HCT116 (cell line): ENCODE data around the gene SNAI1. TPM values are rescaled to one million over a fixed set of nuclear protein-coding genes. Genes with fewer than 3 reads are reported as not detected.

Source experiments
- ATAC-seq: fragments of 200-7000 bp; cut with Tn5 transposase; 2 replicates; pipeline ENCODE4 v1.9.1; 2020; ENCODE audit warnings: mild to moderate bottlenecking, moderate library complexity
- BruUV-seq: library from RNA; stranded (reverse); fragments of 400-500 nt; replicated peaks from 2 replicates; lab custom pipeline; 2021; lab: Mats Ljungman, UMichigan
- CTCF ChIA-PET: fragments of 300-600 bp; sonication (Branson Sonifier 250); formaldehyde crosslinking; loops from one replicate; lab custom pipeline; 2021; ENCODE audit warnings: antibody characterized with exemption; lab: Charles Lee
- POLR2A ChIA-PET: fragments of 300-600, 350-600 bp; sonication (Branson Sonifier 250); formaldehyde crosslinking; loops from one replicate; lab custom pipeline; 2021; ENCODE audit warnings: antibody characterized with exemption; lab: Charles Lee
- RAD21 ChIA-PET, 2 experiments: fragments of 300-600 bp; sonication (Branson Sonifier 250); formaldehyde crosslinking; loops; one replicate each; lab custom pipeline; 2023; ENCODE audit warnings: low total read pairs in 2 of 2; ENCODE audit not compliant: uncharacterized antibody in 2 of 2, unreplicated experiment in 2 of 2, low non-redundant PET in 1 of 2; lab: Charles Lee
- DNase-seq: peaks from one replicate; pipeline ENCODE4 v3.0.0-alpha.2; 2010; ENCODE audit warnings: low read depth, low spot score
- H2AFZ ChIP-seq: fragments of 200-600 bp; shearing (Covaris generic), sonication (generic); 2 replicates; pipeline ENCODE4 v1.6.1; 2017; ENCODE audit warnings: low read depth, mixed run types, mixed read lengths, antibody characterized with exemption, low read length; ENCODE audit not compliant: poor library complexity, severe bottlenecking
- H3K27ac ChIP-seq: 2 replicates; pipeline ENCODE4 v1.5.1; 2012; ENCODE audit warnings: low read depth, low read length
- H3K27me3 ChIP-seq: fragments of 200-600 bp; sonication (generic); 2 replicates; pipeline ENCODE4 v1.6.1; 2016; ENCODE audit warnings: mixed run types, low read length, mixed read lengths; ENCODE audit not compliant: insufficient read depth
- H3K36me3 ChIP-seq, 2 experiments: fragments of 200-500 bp in 1 of 2; fragments of 200-600 bp in 1 of 2; sonication (Bioruptor generic) in 1 of 2; sonication (generic) in 1 of 2; 2 replicates each; pipeline versions ENCODE4 v1.5.1 to v1.6.1; 2014 to 2016; ENCODE audit warnings: low read length in 2 of 2, inconsistent platforms in 1 of 2, mixed read lengths in 1 of 2, mixed run types in 1 of 2; ENCODE audit not compliant: insufficient read depth in 2 of 2, control insufficient read depth in 1 of 2
- H3K4me1 ChIP-seq, 2 experiments: fragments of 200-600 bp in 1 of 2; sonication (generic) in 1 of 2; 2 replicates each; pipeline versions ENCODE4 v1.5.1 to v1.6.1; 2012 to 2017; ENCODE audit warnings: low read length in 2 of 2, inconsistent platforms in 1 of 2, mild to moderate bottlenecking in 1 of 2, mixed read lengths in 1 of 2, mixed run types in 1 of 2, moderate library complexity in 1 of 2; ENCODE audit not compliant: insufficient read depth in 2 of 2, control insufficient read depth in 1 of 2
- H3K4me2 ChIP-seq: fragments of 200-600 bp; sonication (generic); 2 replicates; pipeline ENCODE4 v1.6.1; 2017; ENCODE audit warnings: mixed run types, low read length, mixed read lengths
- H3K4me3 ChIP-seq, 2 experiments: fragments of 200-600 bp in 1 of 2; sonication (generic) in 1 of 2; replicated peaks in 1 of 2; 2 replicates each; pipeline ENCODE4 v1.5.1; 2011 to 2016; ENCODE audit warnings: low read length in 2 of 2, control low read depth in 1 of 2, low read depth in 1 of 2, mild to moderate bottlenecking in 1 of 2, mixed read lengths in 1 of 2, mixed run types in 1 of 2
- H3K79me2 ChIP-seq: fragments of 200-600 bp; sonication (generic); 2 replicates; pipeline ENCODE4 v1.6.1; 2017; ENCODE audit warnings: mild to moderate bottlenecking, mixed run types, low read length, moderate library complexity, mixed read lengths; ENCODE audit not compliant: insufficient read depth
- H3K9ac ChIP-seq: fragments of 200-600 bp; sonication (generic); 2 replicates; pipeline ENCODE4 v1.6.1; 2016; ENCODE audit warnings: low read length, mixed read lengths
- H3K9me2 ChIP-seq: fragments of 200-600 bp; sonication (generic), shearing (Covaris generic); 2 replicates; pipeline ENCODE4 v1.6.1; 2017; ENCODE audit warnings: mixed run types, mild to moderate bottlenecking, moderate library complexity; ENCODE audit not compliant: insufficient read depth
- H3K9me3 ChIP-seq, 2 experiments: fragments of 200-500 bp in 1 of 2; fragments of 200-600 bp in 1 of 2; sonication (Bioruptor generic) in 1 of 2; sonication (generic) in 1 of 2; 2 replicates each; pipeline ENCODE4 v1.6.1; 2014 to 2017; ENCODE audit warnings: low read length in 2 of 2, mixed read lengths in 2 of 2, inconsistent platforms in 1 of 2, low read depth in 1 of 2, mild to moderate bottlenecking in 1 of 2, mixed run types in 1 of 2, moderate library complexity in 1 of 2; ENCODE audit not compliant: control insufficient read depth in 1 of 2, insufficient read depth in 1 of 2
- H4K20me1 ChIP-seq: fragments of 200-600 bp; sonication (generic), shearing (Covaris generic); 2 replicates; pipeline ENCODE4 v1.6.1; 2017; ENCODE audit warnings: mixed run types, mild to moderate bottlenecking, moderate library complexity; ENCODE audit not compliant: insufficient read depth
- ATF3 ChIP-seq: IDR thresholded peaks from 2 replicates; pipeline ENCODE4 v1.6.1; 2012
- CBX3 ChIP-seq: IDR thresholded peaks from 2 replicates; pipeline ENCODE4 v1.6.1; 2012; ENCODE audit warnings: low read depth
- CEBPB ChIP-seq: IDR thresholded peaks from 2 replicates; pipeline ENCODE4 v1.6.1; 2012; ENCODE audit warnings: low read depth
- CTCF ChIP-seq, 3 experiments: fragments of 200-600 bp in 1 of 3; sonication (generic) in 1 of 3; IDR thresholded peaks in 2 of 3; conservative IDR thresholded peaks in 1 of 3; 2 replicates each; pipeline ENCODE4 v1.5.1; 2012 to 2017; ENCODE audit warnings: low read depth in 2 of 3, low read length in 2 of 3, antibody characterized with exemption in 1 of 3, borderline replicate concordance in 1 of 3, control low read depth in 1 of 3, mild to moderate bottlenecking in 1 of 3, mixed read lengths in 1 of 3, mixed run types in 1 of 3, moderate library complexity in 1 of 3; ENCODE audit not compliant: insufficient read depth in 1 of 3
- EGR1 ChIP-seq: IDR thresholded peaks from 2 replicates; pipeline ENCODE4 v1.6.1; 2012; ENCODE audit warnings: low read depth
- ELF1 ChIP-seq: IDR thresholded peaks from 2 replicates; pipeline ENCODE4 v1.6.1; 2012; ENCODE audit warnings: low read depth, borderline replicate concordance
- EZH2 ChIP-seq: fragments of 200-600 bp; sonication (generic); IDR thresholded peaks from 2 replicates; pipeline ENCODE4 v1.6.1; 2017; ENCODE audit warnings: antibody characterized with exemption, mixed run types
- EZH2phosphoT487 ChIP-seq: fragments of 200-600 bp; IDR thresholded peaks from 2 replicates; pipeline ENCODE4 v1.6.1; 2018; ENCODE audit warnings: antibody characterized with exemption, borderline replicate concordance
- FOSL1 ChIP-seq: IDR thresholded peaks from 2 replicates; pipeline ENCODE4 v1.6.1; 2012; ENCODE audit warnings: low read depth
- JUND ChIP-seq: IDR thresholded peaks from 2 replicates; pipeline ENCODE4 v1.6.1; 2012
- MAX ChIP-seq: IDR thresholded peaks from 2 replicates; pipeline ENCODE4 v1.6.1; 2012
- POLR2A ChIP-seq: IDR thresholded peaks from 2 replicates; pipeline ENCODE4 v1.7.0; 2011; ENCODE audit warnings: borderline replicate concordance; ENCODE audit not compliant: insufficient read depth, insufficient read length; ENCODE audit errors: extremely low read depth
- RAD21 ChIP-seq: IDR thresholded peaks from 2 replicates; pipeline ENCODE4 v1.6.1; 2012; ENCODE audit warnings: low read depth, mild to moderate bottlenecking
- SP1 ChIP-seq: IDR thresholded peaks from 2 replicates; pipeline ENCODE4 v1.6.1; 2012; ENCODE audit warnings: low read depth
- SRF ChIP-seq: IDR thresholded peaks from 2 replicates; pipeline ENCODE4 v1.6.1; 2012; ENCODE audit warnings: low read depth
- ZNF274 ChIP-seq: fragments of 200-500 bp; sonication (Bioruptor generic); IDR thresholded peaks from 2 replicates; pipeline ENCODE4 v1.6.1; 2014; ENCODE audit warnings: mild to moderate bottlenecking, low read depth, low read length, inconsistent platforms
- intact Hi-C: fragments of 100-400 bp; cut with micrococcal nuclease; formaldehyde crosslinking; loops from 2 replicates; pipeline ENCODE4 v1.10.0; 2022
- total RNA-seq: library from RNA; stranded (reverse); gene quantifications from one replicate; pipeline ENCODE4 v1.2.1, GENCODE V29; 2021; ENCODE audit not compliant: unreplicated experiment

The SNAI1 gene
- total RNA-seq, 1 experiment from 2014 or later, result 13.4 TPM

- no TSS peak for BruUV-seq
- Histone ChIP-seq H4K20me1 (no peaks in the 10 kb centered on the region), H3K36me3 (no peaks in the 10 kb centered on the region), H3K79me2 (no peaks in the 10 kb centered on the region), H3K9ac (0 out of 2 replicates have a peak overlapping the region, but pooled peaks have one; percentile 2), H3K27ac (no peak overlapping the region), H2AFZ (no peak overlapping the region), H3K4me3 (no peak overlapping the region), H3K4me1 (peaks cover 9 to 37% of the 10 kb centered on the region in 2 experiments; a peak in 3 of 4 replicates), H3K9me3 (no peaks in the 10 kb centered on the region), H3K27me3 (no peaks in the 10 kb centered on the region), H3K4me2 (peak overlapping the region; percentile 46), H3K9me2 (no peaks in the 10 kb centered on the region)
- DNase-seq (no peak), ATAC-seq (peak; percentile 41)
- CTCF ChIA-PET, result no interaction called here
- no peak for TF ChIP-seq FOSL1
- no peak for TF ChIP-seq ATF3
- TF ChIP-seq EZH2phosphoT487, result no peak
- TF ChIP-seq ELF1, result no peak
- no peak for TF ChIP-seq EZH2
- TF ChIP-seq MAX, result no peak
- no peak for TF ChIP-seq ZNF274
- TF ChIP-seq CTCF (IDR thresholded peaks at IDR 0.05 in 2 of 3, conservative IDR thresholded peaks at IDR 0.05 in 1 of 3; ENCODE audit: borderline replicate concordance in 1 of 3, insufficient read depth in 1 of 3, low read depth in 2 of 3, low read length in 2 of 3), result no peak
- no peak for TF ChIP-seq JUND
- TF ChIP-seq SP1, result no peak
- TF ChIP-seq CBX3, result no peak
- TF ChIP-seq EGR1, result no peak
- TF ChIP-seq POLR2A, result no peak
- TF ChIP-seq SRF, result no peak
- no peak for TF ChIP-seq RAD21
- no peak for TF ChIP-seq CEBPB
- POLR2A ChIA-PET, result no interaction called here
- RAD21 ChIA-PET, result no interaction called here
- intact Hi-C loops, result no loop called here
These were observed 47.1 kb downstream of the SNAI1 start for GRCh38 chr20:50029697-50030461.
